Activated CD8-positive, alpha-beta T cell treated with anti-CD3 and anti-CD28 coated beads, Interleukin-2, amount 10 ng/mL, durations not matched to agents 7 days and 5 days (primary cell): ENCODE measurements around the gene APC. TPM values are rescaled to one million over a fixed set of nuclear protein-coding genes. Genes with fewer than 3 reads are reported as not detected.

ENCODE experiments used
- ATAC-seq: fragments of 150-1000 bp; cut with Tn5 transposase; one replicate; pipeline ENCODE4 v1.10.0; 2021; ENCODE audit warnings: moderate library complexity
- CTCF ChIA-PET: fragments of 350-600 bp; sonication (Branson Sonifier 250); formaldehyde crosslinking; loops from one replicate; lab custom pipeline; 2021; ENCODE audit warnings: antibody characterized with exemption; lab: Charles Lee
- POLR2A ChIA-PET: fragments of 350-600 bp; sonication (Branson Sonifier 250); formaldehyde crosslinking; loops from one replicate; lab custom pipeline; 2021; ENCODE audit warnings: antibody characterized with exemption; lab: Charles Lee
- DNase-seq: peaks from one replicate; pipeline ENCODE4 v3.0.0-alpha.2; 2020
- H3K27ac Mint-ChIP-seq: one replicate; pipeline ENCODE4 v1.8.0; 2021; ENCODE audit warnings: mild to moderate bottlenecking, mixed read lengths
- H3K27me3 Mint-ChIP-seq: one replicate; pipeline ENCODE4 v1.8.0; 2021; ENCODE audit warnings: low read depth, mixed read lengths
- H3K36me3 Mint-ChIP-seq: one replicate; pipeline ENCODE4 v1.8.0; 2021; ENCODE audit warnings: low read depth, mixed read lengths
- H3K4me1 Mint-ChIP-seq: one replicate; pipeline ENCODE4 v1.8.0; 2021; ENCODE audit warnings: low read depth, mixed read lengths
- H3K4me3 Mint-ChIP-seq: one replicate; pipeline ENCODE4 v1.8.0; 2021; ENCODE audit warnings: mild to moderate bottlenecking, mixed read lengths
- H3K9me3 Mint-ChIP-seq: one replicate; pipeline ENCODE4 v1.8.0; 2022; ENCODE audit warnings: mixed read lengths; ENCODE audit not compliant: insufficient read depth
- total RNA-seq, 2 experiments: library from RNA; stranded (reverse); gene quantifications; one replicate each; pipeline ENCODE4 v1.2.3, GENCODE V29; 2021

Gene APC
- total RNA-seq, 2 experiments from 2014 or later: 21.5 to 24.5 TPM

DNA sequence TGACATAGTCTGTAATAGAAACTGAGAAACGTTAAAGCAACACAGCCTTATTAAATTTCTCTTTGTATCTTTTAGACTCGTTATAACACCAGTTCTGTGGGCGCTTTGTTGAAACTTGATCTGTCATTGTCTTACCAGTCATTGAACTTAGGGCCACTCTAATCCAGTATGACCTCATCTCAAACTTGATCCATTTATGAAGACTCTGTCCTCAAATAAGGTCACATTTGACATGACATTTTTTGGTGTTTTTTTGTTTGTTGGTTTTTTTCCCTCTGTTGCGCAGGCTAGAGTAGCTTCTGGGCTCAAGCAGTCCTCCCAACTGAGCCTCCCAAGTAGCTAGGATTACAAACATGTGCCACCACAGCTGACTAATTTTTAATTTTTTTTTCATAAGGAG, 5.9 kb downstream of the APC start:
- no peaks in the 10 kb centered on the region for H3K27me3 Mint-ChIP-seq
- H3K36me3 Mint-ChIP-seq: no peaks in the 10 kb centered on the region
- ATAC-seq (no peak), DNase-seq (no peak)
- ChIA-PET POLR2A (no interaction called here), CTCF (interaction anchor here (1.1 kb wide), 1 partner anchor 193 kb away, joined by 4 read pairs; no protein-coding TSS in a partner anchor)
- no peak overlapping the region for H3K4me3 Mint-ChIP-seq
- H3K27ac Mint-ChIP-seq: no peak overlapping the region
- no peaks in the 10 kb centered on the region for H3K9me3 Mint-ChIP-seq
- peaks cover 4% of the 10 kb centered on the region for H3K4me1 Mint-ChIP-seq

DNA sequence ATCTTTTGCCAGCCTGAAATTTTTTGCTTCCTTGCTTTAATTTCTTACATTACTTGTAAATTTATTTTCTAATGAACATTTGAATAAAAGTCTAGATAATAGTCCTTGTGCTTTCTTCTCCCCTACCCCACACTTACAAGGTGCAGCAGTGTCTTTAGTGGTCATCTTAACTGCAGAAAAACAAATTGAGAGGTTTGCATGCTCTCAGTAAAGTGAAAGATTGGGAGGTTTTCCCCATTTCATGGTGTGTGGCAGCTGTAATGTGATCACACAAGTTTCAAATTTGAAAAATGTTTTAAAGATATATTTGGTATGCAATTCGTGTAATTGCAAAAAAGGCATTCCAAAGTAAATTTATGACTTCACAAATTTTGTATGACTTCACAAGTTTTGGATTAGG, 14.7 kb downstream of the APC start:
- DNase-seq (no peak), ATAC-seq (no peak)
- no peaks in the 10 kb centered on the region for H3K9me3 Mint-ChIP-seq
- H3K27ac Mint-ChIP-seq: no peak overlapping the region
- no peak overlapping the region for H3K4me3 Mint-ChIP-seq
- peaks cover 2% of the 10 kb centered on the region for H3K36me3 Mint-ChIP-seq
- ChIA-PET POLR2A (no interaction called here), CTCF (no interaction called here)
- H3K27me3 Mint-ChIP-seq: no peaks in the 10 kb centered on the region
- no peaks in the 10 kb centered on the region for H3K4me1 Mint-ChIP-seq

DNA sequence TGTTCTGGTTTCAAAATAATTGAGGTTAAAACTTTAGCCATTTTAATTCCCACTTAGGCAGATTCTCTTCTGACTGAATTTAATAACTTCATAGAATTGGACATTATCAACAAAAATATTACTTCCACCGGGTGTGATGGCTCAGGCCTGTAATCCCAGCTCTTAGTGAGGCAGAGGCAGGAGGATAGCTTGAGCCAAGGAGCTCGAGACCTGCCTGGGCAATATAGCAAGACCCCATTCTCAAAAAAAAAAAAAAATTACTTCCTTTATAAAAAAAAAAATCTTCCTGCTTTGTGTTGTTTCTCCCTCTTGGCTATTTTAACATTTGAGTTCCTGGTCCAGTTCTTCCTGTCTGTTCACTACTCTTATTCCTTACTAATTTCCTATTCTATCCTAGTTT, 18.0 kb downstream of the APC start:
- Mint-ChIP-seq H3K4me1 (no peaks in the 10 kb centered on the region), H3K27me3 (no peaks in the 10 kb centered on the region), H3K4me3 (no peak overlapping the region), H3K36me3 (no peaks in the 10 kb centered on the region), H3K27ac (no peak overlapping the region), H3K9me3 (no peaks in the 10 kb centered on the region)
- ATAC-seq: no peak
- POLR2A ChIA-PET: no interaction called here
- DNase-seq: no peak
- CTCF ChIA-PET: interaction anchor here (0.7 to 5.4 kb wide), 5 partner anchors 9 to 1316 kb away, joined by 3 to 42 read pairs (median 4); no protein-coding TSS in a partner anchor

DNA sequence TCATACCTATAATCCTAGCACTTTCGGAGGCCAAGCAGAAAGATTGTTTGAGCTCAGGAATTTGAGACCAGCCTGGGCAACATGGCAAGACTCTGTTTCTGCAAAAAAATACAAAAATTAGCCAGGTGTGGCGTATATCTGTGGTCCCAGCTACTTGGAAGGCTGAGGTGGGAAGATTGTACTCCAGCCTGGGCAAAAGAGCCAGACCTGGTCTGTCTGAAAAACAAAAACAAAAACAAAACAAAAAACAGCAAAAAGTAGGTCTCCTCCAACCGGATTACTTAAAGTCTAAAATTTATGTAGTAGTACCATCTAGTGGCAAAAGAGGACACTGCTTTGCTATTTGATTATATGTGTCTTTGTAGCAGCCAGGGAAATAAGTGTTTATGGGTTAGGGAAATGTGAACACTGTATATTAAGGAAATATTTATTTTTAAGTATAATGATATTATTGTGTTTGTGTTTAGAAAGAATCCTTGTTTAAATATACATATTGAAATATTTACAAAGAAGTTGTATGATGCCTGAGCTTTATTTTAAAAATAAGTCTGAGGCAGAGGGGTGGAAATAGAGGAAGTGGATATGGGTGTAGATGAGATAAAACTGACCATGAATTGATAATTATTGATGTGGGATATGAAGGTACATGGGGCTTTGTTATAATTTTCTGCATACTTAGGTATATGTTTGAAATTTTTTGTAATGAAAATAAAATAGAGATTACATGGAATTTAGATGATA, 20.0 kb downstream of the APC start:
- Mint-ChIP-seq H3K9me3 (no peaks in the 10 kb centered on the region), H3K36me3 (no peaks in the 10 kb centered on the region), H3K27me3 (no peaks in the 10 kb centered on the region), H3K4me1 (no peaks in the 10 kb centered on the region), H3K27ac (no peak overlapping the region), H3K4me3 (no peak overlapping the region)
- POLR2A ChIA-PET: no interaction called here
- CTCF ChIA-PET: interaction anchor here (0.8 to 5.4 kb wide), 34 partner anchors 10 to 582 kb away, joined by 3 to 76 read pairs (median 5); partner anchors contain the start of gene APC
- ATAC-seq: peak; percentile 88
- no peak for DNase-seq

DNA sequence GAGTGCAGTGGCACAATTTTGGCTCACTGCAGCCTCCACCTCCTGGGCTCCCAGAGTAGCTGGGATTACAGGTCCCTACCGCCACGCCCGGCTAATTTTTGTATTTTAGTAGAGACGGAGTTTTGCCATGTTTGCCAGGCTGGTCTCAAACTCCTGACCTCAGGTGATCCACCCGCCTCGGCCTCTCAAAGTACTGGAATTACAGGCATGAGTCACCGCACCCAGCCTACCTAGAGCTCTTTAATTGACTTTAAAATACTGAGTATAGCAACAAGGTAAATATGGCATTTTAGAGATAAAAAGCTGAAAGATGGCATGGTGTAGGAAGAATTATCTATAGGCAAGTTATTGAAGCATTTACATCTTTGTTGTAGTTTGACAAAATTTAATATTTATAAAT, 21.0 kb downstream of the APC start:
- ChIA-PET CTCF (interaction anchor here (0.9 to 5.4 kb wide), 11 partner anchors 9 to 583 kb away, joined by 3 to 76 read pairs (median 12); partner anchors contain the start of gene APC), POLR2A (no interaction called here)
- H3K27me3 Mint-ChIP-seq: no peaks in the 10 kb centered on the region
- no peak overlapping the region for H3K27ac Mint-ChIP-seq
- H3K9me3 Mint-ChIP-seq: no peaks in the 10 kb centered on the region
- no peak overlapping the region for H3K4me3 Mint-ChIP-seq
- no peaks in the 10 kb centered on the region for H3K36me3 Mint-ChIP-seq
- ATAC-seq (no peak), DNase-seq (no peak)
- H3K4me1 Mint-ChIP-seq: no peaks in the 10 kb centered on the region

DNA sequence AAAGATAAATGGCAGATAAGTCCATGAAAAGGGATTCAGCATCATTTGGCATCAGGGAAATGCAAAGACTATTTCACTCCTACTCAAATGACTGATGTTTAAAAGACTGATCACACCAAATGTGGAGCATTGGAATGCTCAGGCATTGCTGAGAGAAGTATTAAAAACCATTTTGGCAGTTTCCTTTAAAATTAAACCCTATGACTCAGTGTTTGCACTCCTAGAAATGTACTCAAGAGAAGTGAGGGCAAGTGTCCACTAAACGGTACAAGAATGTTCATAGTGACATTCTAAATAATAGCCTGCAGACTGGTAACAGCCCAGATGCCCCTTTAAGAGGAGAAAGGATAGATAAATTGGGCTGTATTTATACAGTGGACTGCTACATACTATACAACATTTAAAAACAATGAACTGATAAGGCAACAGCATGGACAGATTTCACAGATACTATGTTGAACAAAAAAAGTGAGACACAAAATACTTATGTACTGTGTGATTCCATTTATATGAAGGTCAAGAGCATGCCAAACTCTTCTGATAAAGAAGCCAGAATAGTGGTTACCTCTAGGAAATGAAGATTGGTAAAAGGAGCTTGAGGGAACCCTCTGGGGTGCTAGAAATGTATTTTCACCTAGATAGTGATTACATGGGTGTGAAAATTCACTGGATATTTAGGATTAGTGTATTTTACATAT, 24.6 kb downstream of the APC start:
- Mint-ChIP-seq H3K4me1 (no peaks in the 10 kb centered on the region), H3K9me3 (no peaks in the 10 kb centered on the region), H3K4me3 (no peak overlapping the region), H3K27ac (no peak overlapping the region), H3K27me3 (no peaks in the 10 kb centered on the region), H3K36me3 (no peaks in the 10 kb centered on the region)
- ChIA-PET POLR2A (no interaction called here), CTCF (interaction anchor here (0.9 kb wide), 1 partner anchor 210 kb away, joined by 3 read pairs; no protein-coding TSS in a partner anchor)
- no peak for ATAC-seq
- DNase-seq: no peak

DNA sequence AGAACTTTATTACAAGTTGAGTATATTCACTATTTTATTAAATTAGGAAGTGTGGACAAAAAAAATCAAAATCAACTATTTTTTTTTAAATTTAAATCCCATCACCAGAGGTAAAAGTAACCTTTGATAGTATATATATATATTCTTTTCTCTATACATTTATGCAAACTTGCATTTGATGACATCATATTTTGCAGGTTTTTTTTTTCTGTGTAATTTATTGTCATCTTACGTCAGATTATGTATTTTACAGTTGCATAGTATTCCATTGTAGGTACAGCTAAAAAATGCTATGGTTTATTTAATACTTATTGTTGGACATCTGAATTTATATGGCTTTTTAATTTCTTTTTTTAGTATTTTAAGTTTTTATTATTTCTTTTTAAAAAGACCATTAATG, 25.5 kb downstream of the APC start:
- Mint-ChIP-seq H3K27ac (no peak overlapping the region), H3K9me3 (no peaks in the 10 kb centered on the region), H3K27me3 (no peaks in the 10 kb centered on the region), H3K36me3 (peaks cover 2% of the 10 kb centered on the region), H3K4me1 (no peaks in the 10 kb centered on the region), H3K4me3 (no peak overlapping the region)
- ChIA-PET POLR2A (no interaction called here), CTCF (interaction anchor here (0.9 kb wide), 1 partner anchor 211 kb away, joined by 3 read pairs; no protein-coding TSS in a partner anchor)
- ATAC-seq (no peak), DNase-seq (no peak)

DNA sequence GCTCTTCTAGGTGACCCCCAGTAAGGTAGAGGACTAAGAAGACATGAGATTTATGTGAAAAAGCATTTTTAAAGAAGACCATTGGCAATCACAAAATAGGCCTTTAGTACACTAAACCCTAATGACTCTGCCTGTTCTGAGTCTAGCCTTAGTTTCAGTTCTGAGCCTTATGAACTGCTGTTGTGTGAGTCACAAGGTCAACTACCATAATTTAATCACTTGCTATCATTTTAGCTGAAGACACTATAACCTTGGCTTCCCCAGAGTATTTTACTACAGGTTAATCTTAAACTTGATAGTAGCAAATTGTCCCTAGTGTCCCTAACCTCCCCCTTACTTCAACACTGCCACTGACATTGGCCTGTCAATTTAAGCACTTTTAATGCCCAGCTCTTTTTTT, 34.4 kb downstream of the APC start:
- Mint-ChIP-seq H3K9me3 (no peaks in the 10 kb centered on the region), H3K27ac (no peak overlapping the region), H3K27me3 (no peaks in the 10 kb centered on the region), H3K4me3 (no peak overlapping the region), H3K36me3 (peaks cover 12% of the 10 kb centered on the region), H3K4me1 (no peaks in the 10 kb centered on the region)
- DNase-seq (no peak), ATAC-seq (no peak)
- ChIA-PET CTCF (interaction anchor here (0.8 kb wide), 1 partner anchor 15 kb away, joined by 3 read pairs; no protein-coding TSS in a partner anchor), POLR2A (no interaction called here)

DNA sequence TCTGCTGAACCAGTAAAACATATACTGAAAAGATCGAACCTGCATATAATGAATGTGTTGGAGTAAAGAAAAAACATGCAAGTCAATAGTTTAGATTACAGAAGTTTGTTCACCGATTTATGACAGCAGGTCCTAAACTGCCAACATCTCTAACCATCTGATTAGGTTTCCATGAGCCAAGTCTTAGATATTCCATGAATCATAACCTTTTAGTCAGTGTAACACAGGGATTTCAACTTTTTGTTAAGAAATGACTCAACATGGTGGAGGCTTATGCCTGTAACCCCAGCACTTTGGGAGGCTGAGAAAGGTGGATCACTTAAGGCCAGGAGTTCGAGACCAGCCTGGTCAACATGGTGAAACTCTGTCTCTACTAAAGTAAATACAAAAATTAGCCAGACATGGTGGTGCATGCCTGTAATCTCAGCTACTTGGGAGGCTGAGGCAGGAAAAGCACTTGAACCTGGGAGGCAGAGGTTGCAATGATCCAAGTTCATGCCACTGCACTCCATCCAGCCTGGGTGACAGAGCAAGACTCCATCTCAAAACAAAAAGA, 38.7 kb downstream of the APC start:
- no peak overlapping the region for H3K27ac Mint-ChIP-seq
- ChIA-PET CTCF (interaction anchor here (0.8 kb wide), 1 partner anchor 72 kb away, joined by 4 read pairs; no protein-coding TSS in a partner anchor), POLR2A (interaction anchor here (0.6 kb wide), 1 partner anchor 111 kb away, joined by 3 read pairs; no protein-coding TSS in a partner anchor)
- H3K4me1 Mint-ChIP-seq: no peaks in the 10 kb centered on the region
- H3K4me3 Mint-ChIP-seq: no peak overlapping the region
- ATAC-seq (no peak), DNase-seq (no peak)
- no peaks in the 10 kb centered on the region for H3K27me3 Mint-ChIP-seq
- peaks cover 10% of the 10 kb centered on the region for H3K36me3 Mint-ChIP-seq
- no peaks in the 10 kb centered on the region for H3K9me3 Mint-ChIP-seq

DNA sequence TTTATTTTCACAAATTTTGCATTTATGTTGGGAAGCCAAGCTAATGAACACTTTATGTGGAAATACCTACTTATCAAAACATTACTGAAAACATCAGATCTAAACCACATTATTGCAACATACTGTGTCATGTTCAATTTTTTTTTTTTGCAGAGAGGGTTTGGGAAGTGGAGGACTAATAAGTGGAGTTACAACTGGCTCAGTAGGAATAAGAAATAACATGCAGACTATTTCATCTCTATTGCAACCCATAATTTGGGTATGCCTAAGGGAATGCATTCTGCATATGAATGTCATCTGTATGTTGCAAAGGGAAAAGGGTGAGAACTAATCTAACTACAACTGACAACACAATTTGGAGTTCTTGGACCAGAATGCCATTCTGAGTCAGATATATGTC, 41.8 kb downstream of the APC start:
- CTCF ChIA-PET: interaction anchor here (0.9 kb wide), 1 partner anchor 14 kb away, joined by 3 read pairs; no protein-coding TSS in a partner anchor
- Mint-ChIP-seq H3K27ac (no peak overlapping the region), H3K4me3 (no peak overlapping the region), H3K9me3 (no peaks in the 10 kb centered on the region), H3K36me3 (peaks cover 13% of the 10 kb centered on the region), H3K4me1 (no peaks in the 10 kb centered on the region), H3K27me3 (no peaks in the 10 kb centered on the region)
- no peak for DNase-seq
- no peak for ATAC-seq
- POLR2A ChIA-PET: no interaction called here

DNA sequence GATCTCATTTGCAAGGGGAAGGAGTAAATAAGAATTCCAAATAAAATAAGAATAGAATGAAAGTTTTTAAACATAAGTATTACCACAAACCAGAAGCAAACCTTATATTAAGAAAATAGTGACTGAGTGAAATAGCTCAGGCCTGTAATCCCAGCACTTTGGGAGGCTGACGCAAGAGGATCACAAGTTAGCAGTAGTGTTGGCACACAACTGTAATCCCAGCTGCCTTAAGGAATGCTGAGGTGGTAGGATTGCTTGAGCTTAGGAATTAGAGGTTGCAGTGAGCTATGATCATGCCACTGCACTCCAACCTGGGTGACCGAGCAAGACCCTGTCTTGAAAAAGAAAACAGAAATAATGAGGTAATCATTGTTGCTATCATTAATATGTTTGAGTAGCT, 47.0 kb downstream of the APC start:
- no peak for DNase-seq
- POLR2A ChIA-PET: no interaction called here
- no peaks in the 10 kb centered on the region for H3K4me1 Mint-ChIP-seq

More for the DNA sequence above, 47.0 kb downstream of the APC start:
- CTCF ChIA-PET: no interaction called here
- H3K4me3 Mint-ChIP-seq: no peak overlapping the region
- no peaks in the 10 kb centered on the region for H3K9me3 Mint-ChIP-seq
- H3K27me3 Mint-ChIP-seq: no peaks in the 10 kb centered on the region
- no peak for ATAC-seq
- peaks cover 8% of the 10 kb centered on the region for H3K36me3 Mint-ChIP-seq
- no peak overlapping the region for H3K27ac Mint-ChIP-seq
